ENCODE measurements around the gene REN. TPM values are rescaled to one million over a fixed set of nuclear protein-coding genes. Genes with fewer than 3 reads are reported as not detected.

The REN gene
- total RNA-seq, 2 donors from 2014 or later, result not detected

DNA sequence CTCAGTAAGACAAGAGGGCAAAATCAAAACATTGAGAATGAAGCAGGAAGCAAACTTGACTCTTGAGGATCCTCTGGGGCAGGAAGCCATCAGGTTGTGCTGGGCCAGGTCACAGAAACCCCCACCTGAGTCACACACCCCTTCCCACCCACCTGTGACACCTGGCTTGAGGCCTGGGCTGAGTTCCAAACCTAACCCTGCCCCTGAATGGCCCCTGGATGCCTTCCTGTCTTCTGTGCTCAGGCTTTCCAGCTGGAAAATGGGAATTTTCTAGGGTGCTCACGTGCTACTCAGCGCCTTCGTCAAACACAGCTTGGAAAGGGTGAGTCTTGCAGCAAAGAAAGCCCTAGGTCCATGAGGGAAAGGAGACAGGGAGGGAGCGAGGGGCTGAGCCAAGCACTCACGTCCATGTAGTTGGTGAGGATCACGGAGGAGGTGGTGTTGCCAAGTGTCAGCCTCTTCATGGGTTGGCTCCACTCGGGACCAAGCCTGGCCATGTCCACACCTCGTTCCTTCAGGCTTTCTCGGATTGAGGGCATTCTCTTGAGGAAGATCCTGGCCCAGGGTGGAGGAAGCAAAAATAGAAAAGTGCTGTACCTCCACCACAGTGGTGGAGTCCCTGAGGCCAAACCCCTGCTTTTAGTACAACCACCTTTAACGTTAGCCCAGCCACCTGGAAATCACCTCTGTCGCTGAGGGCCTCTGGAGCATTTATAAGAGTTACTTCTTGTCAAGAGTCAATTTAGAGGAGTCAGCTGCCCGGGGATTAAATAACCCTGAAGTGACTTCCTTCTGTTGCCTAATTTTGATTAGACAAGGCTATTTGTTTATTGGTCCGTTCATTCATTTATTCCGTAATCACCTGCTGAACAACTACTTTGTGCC is 4.3 kb downstream of the REN start:
- H3K9me3 ChIP-seq (ENCODE audit: control insufficient read depth, low read length, poor library complexity, severe bottlenecking), result no peaks in the 10 kb centered on the region
- Mint-ChIP-seq H3K27me3 (peaks cover 59% of the 10 kb centered on the region), H3K36me3 (ENCODE audit: low read depth) (no peaks in the 10 kb centered on the region), H3K4me1 (peaks cover 2% of the 10 kb centered on the region), H3K27ac (no peak overlapping the region), H3K4me3 (no peak overlapping the region)
- no peak for DNase-seq
- no peak for ATAC-seq

DNA sequence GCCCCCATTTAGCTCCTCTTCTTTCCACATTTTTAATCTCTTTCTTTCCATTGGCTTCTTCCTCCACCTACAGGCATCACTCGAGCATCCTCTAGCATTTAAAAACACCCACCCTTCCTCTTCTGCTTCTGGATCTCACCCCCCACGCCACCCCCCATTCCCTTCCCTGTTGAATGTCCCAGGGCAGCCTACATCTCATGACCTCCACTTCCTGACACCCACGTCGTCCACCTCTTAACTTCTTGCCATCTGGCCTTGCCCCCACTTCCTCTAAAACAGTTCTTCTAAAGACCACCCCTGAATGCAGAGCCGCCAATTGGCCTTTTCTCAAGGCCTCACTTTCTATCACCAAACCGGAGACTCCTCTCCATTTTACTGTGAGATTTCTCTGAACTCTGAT is 8.2 kb downstream of the REN start:
- no peak overlapping the region for H3K4me3 Mint-ChIP-seq
- peak overlapping the region; percentile 65 for H3K27ac Mint-ChIP-seq
- H3K27me3 Mint-ChIP-seq, result peaks cover 46% of the 10 kb centered on the region
- peaks cover 2% of the 10 kb centered on the region for H3K4me1 Mint-ChIP-seq
- ATAC-seq (no peak), DNase-seq (no peak)
- H3K36me3 Mint-ChIP-seq (ENCODE audit: low read depth), result no peaks in the 10 kb centered on the region
- no peaks in the 10 kb centered on the region for H3K9me3 ChIP-seq (ENCODE audit: control insufficient read depth, low read length, poor library complexity, severe bottlenecking)

DNA sequence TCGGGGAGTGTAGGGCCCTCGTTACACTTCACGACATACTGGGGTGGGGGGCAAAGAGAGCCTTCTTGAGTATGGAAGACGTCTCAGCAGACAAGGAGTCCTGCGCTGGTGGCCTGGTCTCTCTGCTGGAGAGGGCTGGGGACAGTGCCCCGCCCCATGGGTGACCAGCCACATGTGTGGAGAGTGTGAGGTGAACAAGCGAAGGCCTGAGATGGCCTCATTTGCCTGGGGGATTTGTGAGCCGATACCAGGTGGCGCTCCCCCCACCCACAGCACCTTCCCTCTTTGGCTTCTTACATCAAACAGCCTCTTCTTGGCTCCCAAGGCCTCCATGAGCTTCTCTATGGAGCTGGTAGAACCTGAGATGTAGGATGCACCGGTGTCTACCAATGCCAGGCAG is 10.3 kb downstream of the REN start:
- H3K27ac Mint-ChIP-seq, result no peak overlapping the region
- peaks cover 5% of the 10 kb centered on the region for H3K4me1 Mint-ChIP-seq
- no peaks in the 10 kb centered on the region for H3K36me3 Mint-ChIP-seq (ENCODE audit: low read depth)
- no peak overlapping the region for H3K4me3 Mint-ChIP-seq
- DNase-seq (no peak), ATAC-seq (no peak)
- no peaks in the 10 kb centered on the region for H3K9me3 ChIP-seq (ENCODE audit: control insufficient read depth, low read length, poor library complexity, severe bottlenecking)
- H3K27me3 Mint-ChIP-seq, result peaks cover 34% of the 10 kb centered on the region

DNA sequence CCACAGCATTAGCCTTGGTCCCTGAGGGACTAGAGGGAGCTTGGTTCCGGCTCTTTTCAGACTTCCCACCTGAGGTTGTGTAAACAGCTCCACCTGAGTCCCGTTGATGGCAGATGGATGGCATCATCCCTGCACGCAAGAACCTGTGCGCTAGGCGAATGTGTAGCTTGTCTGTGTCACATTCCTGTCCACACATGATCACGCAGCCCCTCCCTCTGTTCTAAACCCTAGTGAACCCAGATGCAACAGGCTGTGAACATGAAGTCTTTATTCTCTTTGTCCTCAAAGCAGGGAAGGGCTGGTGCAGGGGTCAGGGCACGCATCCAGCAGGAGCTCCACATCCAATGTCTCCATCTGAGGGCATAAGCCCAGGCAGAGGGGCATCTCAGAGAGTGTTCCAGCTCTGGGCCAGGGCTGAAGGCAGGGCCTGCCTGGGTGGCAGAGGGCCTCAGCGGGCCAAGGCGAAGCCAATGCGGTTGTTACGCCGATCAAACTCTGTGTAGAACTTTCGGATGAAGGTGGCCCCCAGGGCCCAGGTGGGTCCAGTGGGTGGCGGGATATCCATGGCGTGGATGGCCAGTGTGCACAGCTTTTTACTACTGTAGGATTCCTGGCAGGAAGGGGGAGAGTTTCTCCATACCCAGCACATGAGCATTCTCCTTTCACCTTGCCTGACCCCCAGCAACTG is 11.4 kb downstream of the REN start:
- ATAC-seq, result no peak

DNA sequence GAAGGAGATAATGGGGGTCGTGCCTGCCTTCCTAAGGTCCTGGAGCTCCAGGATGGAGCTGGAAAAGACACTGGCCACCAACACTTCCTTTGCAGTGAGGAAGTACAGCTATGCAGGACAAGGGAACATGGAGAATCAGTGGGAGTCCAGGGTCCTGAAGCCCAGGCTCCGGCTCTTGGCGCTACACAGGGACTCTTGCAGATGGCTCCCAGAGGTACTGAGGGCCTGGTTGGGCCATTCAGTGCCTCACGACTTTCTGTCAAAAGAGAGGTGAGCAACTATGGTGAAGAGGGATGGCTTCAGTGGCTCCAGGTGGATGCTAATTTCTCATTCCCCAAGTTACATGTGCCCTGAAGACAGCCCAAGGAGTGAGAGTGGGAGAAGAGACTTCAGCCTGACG is 12.5 kb downstream of the REN start:
- no peaks in the 10 kb centered on the region for H3K36me3 Mint-ChIP-seq (ENCODE audit: low read depth)
- H3K4me3 Mint-ChIP-seq, result no peak overlapping the region
- peaks cover 17% of the 10 kb centered on the region for H3K27me3 Mint-ChIP-seq
- DNase-seq (no peak), ATAC-seq (no peak)
- no peaks in the 10 kb centered on the region for H3K9me3 ChIP-seq (ENCODE audit: control insufficient read depth, low read length, poor library complexity, severe bottlenecking)
- no peak overlapping the region for H3K27ac Mint-ChIP-seq
- H3K4me1 Mint-ChIP-seq, result peaks cover 7% of the 10 kb centered on the region

More for the DNA sequence above, 11.4 kb downstream of the REN start:
- Mint-ChIP-seq H3K27ac (no peak overlapping the region), H3K4me1 (peaks cover 10% of the 10 kb centered on the region), H3K4me3 (no peak overlapping the region), H3K36me3 (ENCODE audit: low read depth) (no peaks in the 10 kb centered on the region), H3K27me3 (peaks cover 26% of the 10 kb centered on the region)
- DNase-seq, result no peak
- H3K9me3 ChIP-seq (ENCODE audit: control insufficient read depth, low read length, poor library complexity, severe bottlenecking), result no peaks in the 10 kb centered on the region

DNA sequence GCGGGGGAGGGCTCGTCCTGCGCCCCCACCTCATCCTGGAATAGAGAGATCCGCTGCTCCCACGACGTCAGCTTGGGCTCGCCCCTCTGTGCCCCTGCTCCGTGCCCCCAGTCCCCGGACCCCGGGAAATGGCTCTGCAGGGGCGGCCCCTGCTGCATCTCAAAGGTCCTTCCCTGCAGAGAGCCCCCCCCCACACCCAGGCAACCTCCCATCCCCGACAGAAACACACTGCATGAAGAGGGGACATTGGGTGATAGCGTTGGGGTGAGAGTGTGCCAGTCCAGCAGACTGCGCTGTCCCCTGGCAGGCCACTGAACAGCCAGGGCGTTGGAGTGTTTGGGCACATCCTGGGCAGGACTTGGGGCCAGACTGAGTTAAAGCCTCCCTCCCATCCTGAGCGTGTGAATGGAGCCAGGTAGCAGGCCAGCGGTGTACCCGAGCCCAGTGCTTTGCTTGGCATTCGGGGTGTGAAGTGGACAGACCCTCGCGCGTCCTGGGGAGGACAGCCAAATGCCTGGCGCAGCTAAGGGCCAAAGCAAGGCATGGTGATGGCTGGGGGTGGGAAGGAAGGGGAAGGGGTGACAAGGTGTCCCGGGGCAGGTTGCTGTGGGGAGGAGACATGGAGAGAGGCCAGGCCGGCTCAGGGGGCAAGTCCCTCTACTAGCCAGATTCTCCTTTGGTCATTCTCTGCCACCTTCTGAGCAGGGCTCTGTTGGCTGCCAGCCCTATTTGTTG is 13.7 kb downstream of the REN start:
- peaks cover 7% of the 10 kb centered on the region for H3K4me1 Mint-ChIP-seq
- peak overlapping the region; percentile 29 for H3K27ac Mint-ChIP-seq
- peak overlapping the region; percentile 80 for H3K4me3 Mint-ChIP-seq
- no peak for ATAC-seq
- H3K27me3 Mint-ChIP-seq, result peaks cover 10% of the 10 kb centered on the region
- H3K36me3 Mint-ChIP-seq (ENCODE audit: low read depth), result no peaks in the 10 kb centered on the region
- no peak for DNase-seq
- H3K9me3 ChIP-seq (ENCODE audit: control insufficient read depth, low read length, poor library complexity, severe bottlenecking), result no peaks in the 10 kb centered on the region

DNA sequence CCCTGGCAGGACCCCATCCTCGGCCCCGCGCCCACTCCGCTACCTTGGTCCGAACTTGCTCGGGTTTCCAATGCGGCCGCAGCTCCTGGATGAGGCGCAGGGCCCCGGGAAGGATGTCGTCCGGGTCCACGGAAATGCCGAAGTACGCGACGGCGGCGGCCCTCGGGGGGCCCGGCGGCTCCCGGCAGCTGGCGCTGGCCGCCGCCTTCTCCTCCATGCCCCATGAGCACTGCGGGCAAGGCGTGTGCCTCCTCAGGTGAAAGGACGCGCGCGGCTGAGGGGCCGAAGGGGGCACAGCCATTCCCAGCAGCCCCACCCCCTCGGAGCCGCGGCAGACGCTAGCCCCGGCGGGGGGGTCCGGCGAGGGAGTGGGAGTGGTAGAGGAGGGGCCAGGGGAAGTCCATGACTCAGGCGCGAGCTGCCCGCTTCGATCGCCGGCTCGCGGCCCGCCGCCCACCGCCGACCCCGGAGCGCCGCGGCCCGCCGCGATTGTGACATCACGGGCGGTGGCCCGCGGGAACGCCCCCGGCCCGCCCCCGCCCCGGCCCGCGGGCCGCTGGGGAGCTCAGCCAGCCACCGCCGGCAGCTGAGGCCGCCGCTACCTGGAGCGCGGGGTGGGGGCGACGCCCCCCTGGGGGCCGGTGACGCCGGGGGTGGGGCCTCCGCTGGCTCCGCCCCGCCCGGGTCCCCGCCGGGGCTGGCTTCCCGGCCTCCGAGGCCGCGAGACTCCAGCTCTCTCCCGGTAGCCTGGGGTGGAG is 14.4 kb downstream of the REN start, which contains the start of gene ETNK2:
ETNK2 (minus strand) TSS at position 493 of the 758 bp plus-strand sequence; CDS start at position 301, 192 bp downstream.
- Mint-ChIP-seq H3K4me1 (peaks cover 8% of the 10 kb centered on the region), H3K27ac (peak within 1 kb of the TSS; percentile 29), H3K4me3 (peak within 1 kb of the TSS; percentile 86), H3K36me3 (ENCODE audit: low read depth) (no peaks in the 10 kb centered on the region), H3K27me3 (peaks cover 4% of the 10 kb centered on the region)
- ATAC-seq, result peak; percentile 87
- DNase-seq, result peak; percentile 55 to 68 (median 67)
- no peaks in the 10 kb centered on the region for H3K9me3 ChIP-seq (ENCODE audit: control insufficient read depth, low read length, poor library complexity, severe bottlenecking)

DNA sequence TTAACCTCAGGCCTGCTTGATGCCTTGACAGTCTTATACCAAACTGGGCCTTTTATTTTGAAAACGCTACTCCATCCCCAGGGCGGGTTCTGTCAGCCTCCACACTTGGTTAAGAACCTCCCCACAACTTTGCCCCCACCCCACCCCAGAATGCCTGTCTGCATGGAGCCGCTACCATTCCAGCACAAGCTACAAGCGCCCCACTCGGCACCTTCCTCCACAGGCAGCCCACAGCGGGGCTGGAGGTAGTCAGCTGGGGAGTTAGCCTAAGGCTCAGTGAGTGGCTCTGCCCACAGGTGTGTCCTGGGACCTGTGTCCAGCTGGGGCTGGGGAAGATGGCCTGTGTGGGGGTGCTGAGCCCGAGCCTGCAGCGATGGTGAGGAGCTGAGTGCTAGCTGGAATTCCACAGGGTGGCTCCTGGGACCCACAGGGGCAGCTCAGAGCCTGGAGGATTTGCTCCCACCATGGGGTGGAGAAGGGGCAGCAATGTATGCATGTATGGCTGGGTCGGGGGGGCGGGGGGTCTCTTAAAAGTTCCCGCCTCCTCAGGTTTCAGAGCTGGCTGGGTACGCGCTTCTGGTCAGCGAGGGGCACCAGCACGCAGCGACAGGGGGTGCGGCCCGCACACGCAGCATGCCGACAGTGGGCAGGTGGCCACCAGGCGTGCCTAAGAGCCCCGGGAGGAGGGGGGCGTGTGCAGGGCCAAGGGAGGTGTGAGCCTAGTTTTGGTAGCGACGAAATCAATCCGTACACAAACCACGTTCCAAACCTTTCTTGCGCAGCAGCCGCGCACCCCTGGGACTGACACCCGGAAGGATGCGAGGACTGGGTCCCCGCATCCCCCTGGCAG is 15.2 kb downstream of the REN start:
- H3K4me3 Mint-ChIP-seq, result peak overlapping the region; percentile 86
- peaks cover 10% of the 10 kb centered on the region for H3K4me1 Mint-ChIP-seq
- DNase-seq, result no peak
- H3K27ac Mint-ChIP-seq, result peak overlapping the region; percentile 78
- H3K9me3 ChIP-seq (ENCODE audit: control insufficient read depth, low read length, poor library complexity, severe bottlenecking), result no peaks in the 10 kb centered on the region
- no peaks in the 10 kb centered on the region for H3K27me3 Mint-ChIP-seq
- peak; percentile 24 for ATAC-seq
- no peaks in the 10 kb centered on the region for H3K36me3 Mint-ChIP-seq (ENCODE audit: low read depth)

DNA sequence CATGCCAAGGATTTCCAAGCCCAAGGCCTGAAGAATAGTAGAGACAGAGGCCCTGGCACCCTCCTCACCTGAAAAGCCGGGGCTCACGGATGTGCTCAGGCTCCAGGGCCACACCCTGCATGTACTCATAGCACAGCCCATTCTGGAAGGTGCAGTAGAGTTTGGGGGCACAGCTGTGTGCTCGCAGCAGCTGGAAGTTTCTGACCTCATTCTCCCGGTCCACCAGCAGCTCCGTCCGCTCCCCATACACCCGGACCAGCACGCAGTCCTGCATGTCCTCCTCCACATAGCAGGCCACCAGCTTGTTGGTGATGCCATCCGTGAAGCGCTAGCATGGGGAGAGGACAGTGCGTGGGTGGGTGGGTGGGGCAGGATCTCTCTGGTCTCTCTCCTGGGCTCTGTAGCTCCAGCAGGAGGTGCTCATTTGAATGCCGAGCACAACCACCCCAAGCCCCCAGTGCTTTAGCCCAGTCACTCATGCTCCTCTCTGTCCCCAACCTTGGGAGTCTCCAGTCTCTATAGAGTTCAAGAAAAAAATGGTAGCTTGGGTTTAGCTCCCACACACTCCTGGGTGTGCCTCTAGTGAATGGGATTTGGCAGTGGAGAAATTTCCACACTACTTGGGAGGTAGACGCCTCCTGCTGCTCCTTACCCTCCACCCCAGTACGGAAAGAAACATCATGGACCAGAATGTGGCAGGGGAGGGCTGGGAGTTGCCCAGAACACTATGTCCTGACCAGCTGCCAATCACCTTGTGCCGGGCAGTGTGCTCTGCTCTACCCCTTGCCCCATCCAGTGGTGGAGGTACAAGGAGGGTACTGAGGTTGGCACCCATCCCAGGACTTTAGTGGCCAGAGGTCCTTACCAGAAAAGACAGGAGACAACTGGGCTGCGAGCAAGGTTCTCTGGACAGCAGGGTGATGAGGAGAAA is 16.2 kb downstream of the REN start:
- Mint-ChIP-seq H3K27me3 (peaks cover under 1% of the 10 kb centered on the region), H3K4me1 (peaks cover 10% of the 10 kb centered on the region), H3K27ac (peak overlapping the region; percentile 78), H3K4me3 (peak overlapping the region; percentile 86), H3K36me3 (ENCODE audit: low read depth) (no peaks in the 10 kb centered on the region)
- ATAC-seq, result no peak
- H3K9me3 ChIP-seq (ENCODE audit: control insufficient read depth, low read length, poor library complexity, severe bottlenecking), result no peaks in the 10 kb centered on the region
- DNase-seq, result no peak

DNA sequence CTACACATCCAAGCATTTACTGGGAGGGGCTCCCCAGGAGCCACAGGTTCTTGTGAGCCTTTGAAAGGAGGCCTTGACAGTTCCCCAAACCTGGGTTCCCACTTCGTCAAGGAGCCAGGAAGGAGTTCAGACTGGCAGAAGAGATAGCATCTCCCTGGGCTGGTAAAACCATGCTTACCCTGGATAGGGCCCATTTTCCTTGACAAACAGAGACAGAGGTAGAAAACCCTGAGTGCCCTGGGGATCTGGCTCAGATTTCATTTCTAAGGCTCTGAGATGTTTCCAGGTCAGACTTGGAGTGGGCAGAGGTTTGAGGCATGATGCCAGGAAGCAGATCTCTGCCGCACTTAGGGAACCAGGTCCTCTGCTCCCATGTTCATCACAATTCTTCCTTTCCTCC is 17.0 kb downstream of the REN start:
- no peaks in the 10 kb centered on the region for H3K9me3 ChIP-seq (ENCODE audit: control insufficient read depth, low read length, poor library complexity, severe bottlenecking)
- ATAC-seq, result no peak
- peaks cover 10% of the 10 kb centered on the region for H3K4me1 Mint-ChIP-seq
- peak overlapping the region; percentile 78 for H3K27ac Mint-ChIP-seq
- no peak for DNase-seq
- peak overlapping the region; percentile 28 for H3K4me3 Mint-ChIP-seq
- peaks cover 6% of the 10 kb centered on the region for H3K27me3 Mint-ChIP-seq
- no peaks in the 10 kb centered on the region for H3K36me3 Mint-ChIP-seq (ENCODE audit: low read depth)
